Thoracic aorta endothelial cell (primary cell): ENCODE data around the gene AADACL4. TPM values are rescaled to one million over a fixed set of nuclear protein-coding genes. Genes with fewer than 3 reads are reported as not detected.

ENCODE experiments used
- small RNA-seq: library from RNA; depleted of rRNA; stranded (forward); fragments of <200 nt; gene quantifications from one replicate; pipeline ENCODE3, GENCODE V24; 2012
- total RNA-seq: library from RNA; depleted of rRNA; stranded (reverse); fragments of >200 nt; gene quantifications from 2 replicates; pipeline ENCODE4 v1.2.3, GENCODE V29; 2012

The AADACL4 gene
- total RNA-seq: not detected in 2 replicates

DNA sequence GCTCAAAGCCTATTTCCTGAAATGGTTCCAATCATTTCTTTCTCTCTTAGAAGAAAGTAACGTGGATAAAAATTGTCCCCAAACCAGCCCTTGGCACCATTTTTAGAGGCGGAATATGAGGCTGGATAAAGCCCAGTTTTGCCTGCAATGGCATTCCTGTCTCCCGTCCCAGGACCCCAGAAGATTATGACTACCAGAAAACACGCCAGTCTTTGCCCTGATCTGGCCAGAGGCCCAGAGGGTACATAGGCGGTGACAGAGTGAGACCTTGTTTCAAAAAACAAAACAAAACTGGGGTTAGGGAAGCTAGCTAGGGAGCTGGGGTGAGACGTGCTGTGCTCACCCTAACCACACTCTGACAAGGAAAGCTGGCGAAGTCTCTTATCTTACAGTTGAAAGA, at the start of gene AADACL4:
AADACL4 (plus strand) TSS at position 301 of the 400 bp plus-strand sequence. CDS start 462 bp downstream, outside the sequence.

DNA sequence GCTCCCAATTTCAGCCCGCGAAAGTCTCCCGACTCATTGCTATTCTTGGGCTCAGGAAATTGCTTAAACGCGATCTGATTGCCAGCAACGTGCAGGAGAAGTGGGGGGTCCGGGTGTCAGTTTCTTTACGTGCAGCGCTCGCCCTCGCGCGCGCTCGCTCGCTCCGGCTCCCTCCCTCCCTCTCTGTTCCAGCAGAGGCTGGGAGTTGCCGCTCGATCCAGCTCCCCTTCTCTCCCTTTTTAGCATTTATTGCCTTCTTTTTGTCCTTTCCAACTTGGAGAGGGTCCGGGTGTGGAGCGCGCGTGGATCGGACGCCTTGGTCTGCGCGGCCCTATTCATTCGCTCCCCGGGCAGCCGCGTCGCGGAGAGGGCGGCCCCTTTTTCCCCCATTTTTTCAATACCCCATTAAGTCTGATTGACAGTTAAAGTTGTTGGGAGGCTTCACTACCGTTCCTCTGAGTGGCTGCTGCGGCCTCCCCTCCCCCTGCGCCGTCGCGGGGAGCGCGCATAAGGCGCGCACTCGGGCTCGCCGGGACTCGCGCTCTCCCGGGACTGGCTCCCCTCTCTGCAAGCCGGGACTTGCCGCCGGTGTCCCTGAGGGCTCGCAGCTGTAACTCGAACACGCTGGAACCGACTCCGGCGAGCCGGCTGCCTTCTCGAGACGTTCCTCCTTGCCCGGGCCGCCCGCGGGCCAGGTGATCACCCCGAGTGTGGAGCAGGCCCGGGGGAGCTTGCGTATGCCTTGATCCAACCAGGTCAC, 25.8 kb upstream of the AADACL4 start, which contains the start of gene DHRS3:
DHRS3 (minus strand) TSS at position 310 of the 760 bp plus-strand sequence. CDS start 862 bp downstream, outside the sequence.

DNA sequence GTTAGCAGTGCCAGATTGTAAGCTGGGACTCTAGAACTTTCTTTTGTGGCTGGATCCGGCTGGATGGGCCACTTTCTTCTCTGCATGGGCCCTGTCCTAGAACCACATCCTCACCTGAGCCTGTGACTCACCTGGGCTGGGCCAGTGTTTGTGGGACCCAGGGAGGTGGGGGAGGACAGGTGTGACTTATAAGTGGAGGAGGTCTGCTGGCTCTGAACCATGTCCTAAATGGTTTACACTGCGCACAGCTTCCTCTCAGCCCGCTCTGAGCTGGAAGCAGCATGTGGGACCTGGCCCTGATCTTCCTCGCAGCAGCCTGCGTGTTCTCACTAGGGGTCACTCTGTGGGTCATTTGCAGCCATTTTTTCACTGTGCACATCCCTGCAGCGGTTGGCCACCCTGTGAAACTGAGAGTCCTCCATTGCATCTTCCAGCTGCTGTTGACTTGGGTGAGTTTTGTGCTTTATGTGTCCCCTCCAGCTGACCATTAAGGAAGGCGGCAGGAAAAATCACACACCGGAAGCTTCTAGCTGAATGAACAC, 72.1 kb downstream of the AADACL4 start, which contains the start of gene AADACL3:
AADACL3 (plus strand) TSS at position 215 of the 542 bp plus-strand sequence; CDS start at position 282, 67 bp downstream.

Small RNAs within 50 kb of the gene (small RNA-seq; reads per million reads assigned to genes)
- not detected for gene AC244670.1

Other genes with a start within 250 kb of the AADACL4 start
- gene DHRS3, start 25.9 kb upstream of the AADACL4 start, total RNA-seq: 24.5 and 26.3 TPM in 2 replicates
- gene AADACL3, start 72.0 kb downstream of the AADACL4 start, total RNA-seq: not detected in 2 replicates
- gene CFAP107, start 102.1 kb downstream of the AADACL4 start, total RNA-seq: not detected in 2 replicates
- not detected in 2 replicates for gene PRAMEF12, start 129.7 kb downstream of the AADACL4 start, total RNA-seq
- gene PRAMEF1, start 147.3 kb downstream of the AADACL4 start, total RNA-seq: not detected in 2 replicates
- gene PRAMEF11, start 187.3 kb downstream of the AADACL4 start, total RNA-seq: not detected in 2 replicates
- not detected in 2 replicates for gene HNRNPCL1, start 204.6 kb downstream of the AADACL4 start, total RNA-seq
- gene PRAMEF2, start 213.0 kb downstream of the AADACL4 start, total RNA-seq: not detected in 2 replicates
- not detected in 2 replicates for gene PRAMEF4, start 242.1 kb downstream of the AADACL4 start, total RNA-seq